Suprapubic skin (tissue), 4 donors: ENCODE results near the gene MINDY2. TPM values are rescaled to one million over a fixed set of nuclear protein-coding genes. Genes with fewer than 3 reads are reported as not detected.
"Not testable (repeated sequence)": the region's sequence is repeated elsewhere in the genome, so short reads cannot be mapped to it uniquely, and the experiment has no call there.

Experiments
- DNase-seq, 2 donors: peaks; one replicate each; pipeline ENCODE4 v3.0.0-alpha.2; 2019; ENCODE audit warnings: low spot score in 2 of 2
- H3K27ac ChIP-seq: fragments of 200-600 bp; sonication (generic); one replicate; pipeline ENCODE4 v1.5.1; 2019
- H3K27me3 ChIP-seq: fragments of 200-600 bp; sonication (generic); one replicate; pipeline ENCODE4 v1.5.1; 2019
- H3K36me3 ChIP-seq: fragments of 200-600 bp; sonication (generic); one replicate; pipeline ENCODE4 v1.5.1; 2019
- H3K4me1 ChIP-seq: fragments of 200-600 bp; sonication (generic); one replicate; pipeline ENCODE4 v1.5.1; 2019
- H3K4me3 ChIP-seq: fragments of 200-600 bp; sonication (generic); one replicate; pipeline ENCODE4 v1.5.1; 2019; ENCODE audit warnings: mild to moderate bottlenecking
- H3K9me3 ChIP-seq: fragments of 200-600 bp; sonication (generic); one replicate; pipeline ENCODE4 v1.5.1; 2019
- CTCF ChIP-seq, 2 donors: fragments of 200-600 bp in 1 of 2; fragments of 450-650 bp in 1 of 2; sonication (generic) in 1 of 2; IDR thresholded peaks; one replicate each; pipeline ENCODE4 v1.5.1; 2016 to 2019; ENCODE audit warnings: antibody characterized with exemption in 2 of 2, mild to moderate bottlenecking in 1 of 2, moderate library complexity in 1 of 2
- EP300 ChIP-seq: sonication (generic); formaldehyde crosslinking; IDR thresholded peaks from one replicate; pipeline ENCODE4 v1.6.1; 2017; ENCODE audit warnings: antibody characterized with exemption
- POLR2A ChIP-seq, 2 donors: fragments of 450-650 bp; IDR thresholded peaks; one replicate each; pipeline ENCODE4 v1.6.1; 2017; ENCODE audit warnings: antibody characterized with exemption in 2 of 2, mild to moderate bottlenecking in 2 of 2, moderate library complexity in 2 of 2
- POLR2AphosphoS5 ChIP-seq, 3 donors: sonication (generic); formaldehyde crosslinking; IDR thresholded peaks; one replicate each; pipeline ENCODE4 v1.6.1; 2017; ENCODE audit warnings: antibody characterized with exemption in 3 of 3
- WGBS: methylation state at CpG from one replicate; pipeline ENCODE4 v1.1.5; 2018; 5-methylcytosine and 5-hydroxymethylcytosine counted together
- total RNA-seq, 4 donors: library from RNA; depleted of rRNA; stranded (reverse); fragments of >200 nt; gene quantifications; one replicate each; pipeline ENCODE4 v1.1.0, GENCODE V29; 2016

The MINDY2 gene
- total RNA-seq, 4 donors from 2014 or later, result 11.4 to 31.1 (median 20.5) TPM

- no peak overlapping the region for H3K4me3 ChIP-seq
- no peak for DNase-seq
- no peaks in the 10 kb centered on the region for H3K27me3 ChIP-seq
- H3K27ac ChIP-seq, result no peak overlapping the region
- H3K4me1 ChIP-seq, result no peaks in the 10 kb centered on the region
- TF ChIP-seq CTCF (IDR thresholded peaks at IDR 0.05) (no peak), POLR2A (IDR thresholded peaks at IDR 0.05) (no peak), EP300 (no peak), POLR2AphosphoS5 (IDR thresholded peaks at IDR 0.05) (no peak)
- H3K36me3 ChIP-seq, result peaks cover 8% of the 10 kb centered on the region
- H3K9me3 ChIP-seq, result no peaks in the 10 kb centered on the region
Observed at GRCh38 chr15:58856086-58856485, 85.0 kb downstream of the MINDY2 start.

DNA sequence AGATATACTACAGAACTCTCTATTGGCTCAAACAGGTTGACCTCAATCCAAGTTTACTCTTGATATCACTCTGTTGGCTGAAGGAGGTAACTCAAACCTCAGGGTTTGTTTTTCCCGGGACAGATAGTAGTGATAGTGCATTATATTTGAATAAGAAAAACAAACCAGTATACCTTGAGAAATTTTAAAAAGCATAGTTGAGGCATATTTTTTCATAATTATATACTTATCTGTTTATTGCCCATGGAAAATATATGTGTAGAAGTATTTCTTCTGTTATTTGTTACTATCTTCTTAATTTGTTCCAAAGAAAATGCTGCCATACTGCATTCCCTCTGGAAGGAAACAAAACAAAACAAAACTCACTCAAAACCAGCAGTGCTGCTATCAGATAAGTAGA is 85.5 kb downstream of the MINDY2 start:
- H3K9me3 ChIP-seq, DNase-seq, H3K4me1 ChIP-seq, H3K4me3 ChIP-seq, H3K27me3 ChIP-seq, H3K36me3 ChIP-seq, H3K27ac ChIP-seq: not testable (repeated sequence)
- 87% methylated on average over 1 of the region's 1 CpG for WGBS

DNA sequence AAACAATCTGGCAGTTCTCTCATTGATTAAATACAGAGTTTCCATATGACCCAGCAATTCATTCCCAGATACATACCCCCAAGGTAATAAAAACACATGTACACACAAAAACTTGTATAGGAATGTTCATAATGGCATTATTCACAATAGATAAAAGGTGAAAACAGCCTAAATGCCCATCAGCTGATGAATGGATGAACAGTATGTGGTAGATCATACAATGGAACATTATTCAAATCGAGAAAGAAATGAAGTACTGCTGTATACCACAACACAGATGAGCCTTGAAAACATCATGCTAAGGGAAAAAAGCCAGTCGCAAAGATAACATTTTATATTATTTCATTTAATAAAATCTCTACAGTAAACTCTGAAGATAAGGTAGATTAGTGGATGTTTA is 91.2 kb downstream of the MINDY2 start:
- DNase-seq, result no peak
- TF ChIP-seq POLR2A (IDR thresholded peaks at IDR 0.05) (no peak), POLR2AphosphoS5 (IDR thresholded peaks at IDR 0.05) (no peak), CTCF (IDR thresholded peaks at IDR 0.05) (no peak), EP300 (no peak)
- Histone ChIP-seq H3K4me3 (no peak overlapping the region), H3K9me3 (no peaks in the 10 kb centered on the region), H3K27me3 (no peaks in the 10 kb centered on the region), H3K27ac (no peak overlapping the region), H3K36me3 (no peaks in the 10 kb centered on the region), H3K4me1 (peaks cover 10% of the 10 kb centered on the region)
- WGBS, result 72% methylated on average over 2 of the region's 2 CpGs

- H3K27ac ChIP-seq, result peak overlapping the region; percentile 27
- 33% methylated on average over 16 of the region's 54 CpGs for WGBS
- TF ChIP-seq CTCF (IDR thresholded peaks at IDR 0.05) (no peak), EP300 (no peak), POLR2AphosphoS5 (IDR thresholded peaks at IDR 0.05) (no peak), POLR2A (IDR thresholded peaks at IDR 0.05) (no peak)
- peak overlapping the region; percentile 39 for H3K4me3 ChIP-seq
- H3K9me3 ChIP-seq, result no peaks in the 10 kb centered on the region
- no peaks in the 10 kb centered on the region for H3K36me3 ChIP-seq
- no peaks in the 10 kb centered on the region for H3K27me3 ChIP-seq
- peaks cover 10% of the 10 kb centered on the region for H3K4me1 ChIP-seq
- DNase-seq, result no peak
Observed at GRCh38 chr15:58864602-58865424, 93.7 kb downstream of the MINDY2 start.

DNA sequence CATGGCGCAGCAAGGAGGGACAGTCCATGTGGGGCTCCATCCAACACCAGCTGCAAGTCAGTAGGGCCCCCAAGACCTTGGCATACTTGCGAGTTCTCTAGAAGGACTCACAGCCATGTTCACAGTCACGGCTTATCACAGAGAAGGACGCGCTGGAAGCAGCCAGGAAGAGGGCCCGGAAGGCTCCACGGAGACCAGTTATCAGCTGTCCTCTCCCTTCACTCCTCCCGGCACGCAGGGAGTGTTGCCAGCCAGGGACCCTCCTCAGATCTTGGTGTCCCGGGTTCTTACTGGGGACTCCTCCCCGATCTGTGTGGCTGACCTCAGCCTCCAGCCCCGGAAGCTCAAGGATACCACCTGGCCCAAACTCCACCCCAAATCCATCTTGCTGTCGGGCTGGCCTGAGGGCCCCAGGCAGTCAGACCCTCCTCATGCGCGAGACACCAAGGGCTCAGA is 94.4 kb downstream of the MINDY2 start:
- DNase-seq, result no peak
- TF ChIP-seq POLR2AphosphoS5 (IDR thresholded peaks at IDR 0.05) (no peak), EP300 (no peak), CTCF (IDR thresholded peaks at IDR 0.05) (no peak), POLR2A (IDR thresholded peaks at IDR 0.05) (no peak)
- H3K4me3 ChIP-seq, result peak overlapping the region; percentile 39
- 48% methylated on average over 14 of the region's 15 CpGs for WGBS
- peak overlapping the region; percentile 27 for H3K27ac ChIP-seq
- H3K4me1 ChIP-seq, result peaks cover 10% of the 10 kb centered on the region
- H3K27me3 ChIP-seq, result no peaks in the 10 kb centered on the region
- H3K36me3 ChIP-seq, result no peaks in the 10 kb centered on the region
- H3K9me3 ChIP-seq, result no peaks in the 10 kb centered on the region
